Ramos (cell line): ENCODE results near the gene SPNS2.

Experiments used
- in situ Hi-C: fragments of 300-500 bp; cut with MboI; formaldehyde crosslinking; loops from one replicate; pipeline ENCODE4 v1.14.3; 2022; ENCODE audit warnings: low sequenced_read_pairs; ENCODE audit not compliant: unreplicated experiment

The SPNS2 gene

GRCh38 chr17:4515501-4515900 is 16.8 kb downstream of the SPNS2 start:
- in situ Hi-C loops, result no loop called here

- in situ Hi-C loops, result no loop called here
Observed at GRCh38 chr17:4516735-4517134, 18.1 kb downstream of the SPNS2 start.

- in situ Hi-C loops, result no loop called here
Observed at GRCh38 chr17:4518901-4519300, 20.2 kb downstream of the SPNS2 start.

- in situ Hi-C loops, result no loop called here
Observed at GRCh38 chr17:4519361-4519788, 20.7 kb downstream of the SPNS2 start.

- in situ Hi-C loops, result no loop called here
Observed at GRCh38 chr17:4520060-4520893, 21.6 kb downstream of the SPNS2 start.

- in situ Hi-C loops, result no loop called here
Observed at GRCh38 chr17:4520894-4521600, 22.4 kb downstream of the SPNS2 start.

GRCh38 chr17:4522661-4523060 is 24.0 kb downstream of the SPNS2 start:
- in situ Hi-C loops, result no loop called here

GRCh38 chr17:4523946-4524345 is 25.3 kb downstream of the SPNS2 start:
- in situ Hi-C loops, result no loop called here

GRCh38 chr17:4525691-4526397 is 27.2 kb downstream of the SPNS2 start:
- in situ Hi-C loops, result no loop called here

- in situ Hi-C loops, result no loop called here
Observed at GRCh38 chr17:4527134-4527533, 28.5 kb downstream of the SPNS2 start.

GRCh38 chr17:4527566-4528125 is 29.0 kb downstream of the SPNS2 start:
- in situ Hi-C loops, result no loop called here

GRCh38 chr17:4529533-4530152 is 31.0 kb downstream of the SPNS2 start:
- in situ Hi-C loops, result no loop called here

- in situ Hi-C loops, result no loop called here
Observed at GRCh38 chr17:4530799-4531730, 32.4 kb downstream of the SPNS2 start.

GRCh38 chr17:4531988-4532736 is 33.5 kb downstream of the SPNS2 start:
- in situ Hi-C loops, result no loop called here

GRCh38 chr17:4532860-4533522 is 34.3 kb downstream of the SPNS2 start:
- in situ Hi-C loops, result no loop called here

- in situ Hi-C loops, result no loop called here
Observed at GRCh38 chr17:4533523-4534504, 35.1 kb downstream of the SPNS2 start.

GRCh38 chr17:4534515-4534914 is 35.8 kb downstream of the SPNS2 start:
- in situ Hi-C loops, result no loop called here
